HT1080 (cell line): ENCODE measurements around the gene ASAP2. TPM values are rescaled to one million over a fixed set of nuclear protein-coding genes. Genes with fewer than 3 reads are reported as not detected.

ENCODE experiments used
- DNase-seq: peaks from one replicate; pipeline ENCODE4 v3.0.0-alpha.2; 2015; ENCODE audit warnings: low read depth
- polyA plus RNA-seq, 2 experiments: library from polyadenylated mRNA; depleted of rRNA; stranded (reverse); fragments of >200 nt; gene quantifications; 2 replicates each; pipeline ENCODE4 v1.2.3, GENCODE V29; 2015
- total RNA-seq: library from RNA; depleted of rRNA; stranded (reverse); fragments of >200 nt; shearing (Covaris generic); gene quantifications from 2 replicates; pipeline ENCODE4 v1.2.3, GENCODE V29; 2014; rRNA removed

The ASAP2 gene
- 16.2 and 24.0 TPM in 2 replicates for total RNA-seq
- polyA plus RNA-seq (2015; cell fraction: cytosol; rRNA removed) = 43.2 and 59.1 TPM in 2 replicates
- 120 and 138 TPM in 2 replicates for polyA plus RNA-seq (2015; cell fraction: nucleus; rRNA removed)

- DNase-seq = peak; percentile 68
Measured at GRCh38 chr2:9205963-9206948, at the start of gene ASAP2. TSS of gene ASAP2 (plus strand) at chr2:9206812. CDS start at chr2:9207105, 293 bp downstream.

DNA sequence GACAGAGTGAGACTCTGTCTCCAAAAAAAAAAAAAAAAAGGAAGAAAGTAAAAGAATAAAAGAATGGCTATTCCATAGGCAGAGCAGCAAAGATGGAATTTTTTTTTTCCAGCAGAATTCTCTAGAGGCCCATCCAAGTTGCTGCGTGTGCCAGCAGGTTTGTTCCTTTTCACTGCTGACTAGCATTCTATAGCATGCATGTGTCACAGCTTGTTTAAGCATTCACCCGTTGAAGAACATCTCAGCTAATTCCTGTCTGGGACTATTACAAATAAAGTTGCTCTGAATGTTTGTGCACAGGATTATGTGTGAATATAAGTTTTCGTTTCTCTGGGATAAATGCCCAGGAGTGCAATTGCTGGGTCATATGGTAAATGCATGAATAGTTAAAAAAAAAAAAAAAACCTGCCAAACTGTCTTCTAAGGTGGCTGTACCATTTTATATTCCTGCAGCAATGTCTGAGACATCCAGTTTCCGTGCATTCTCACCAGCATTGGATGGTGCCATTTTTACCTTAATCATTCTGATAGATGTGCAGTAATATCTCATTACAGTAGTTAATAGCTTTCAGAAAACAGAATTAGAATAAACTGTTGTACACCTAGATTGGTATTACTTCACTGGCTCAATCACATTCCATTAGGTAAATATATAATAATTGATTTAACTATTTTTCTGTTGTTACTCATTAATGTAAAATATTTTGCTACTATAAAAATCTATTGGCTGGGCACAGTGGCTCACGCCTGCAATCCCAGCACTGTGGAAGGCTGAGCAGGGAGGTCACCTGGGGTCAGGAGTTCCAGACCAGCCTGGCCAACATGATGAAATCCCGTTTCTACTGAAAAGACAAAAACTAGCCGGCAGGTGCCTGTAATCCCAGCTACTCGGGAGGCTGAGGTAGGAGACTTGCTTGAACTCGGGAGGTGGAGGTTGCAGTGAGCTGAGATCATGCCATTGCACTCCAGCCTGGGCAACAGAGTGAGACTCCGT lies 47.5 kb upstream of the ASAP2 start:
- DNase-seq = no peak

GRCh38 chr2:9160732-9161131 lies 45.9 kb upstream of the ASAP2 start:
- DNase-seq = no peak

GRCh38 chr2:9162841-9163240 lies 43.8 kb upstream of the ASAP2 start:
- DNase-seq = no peak

DNA sequence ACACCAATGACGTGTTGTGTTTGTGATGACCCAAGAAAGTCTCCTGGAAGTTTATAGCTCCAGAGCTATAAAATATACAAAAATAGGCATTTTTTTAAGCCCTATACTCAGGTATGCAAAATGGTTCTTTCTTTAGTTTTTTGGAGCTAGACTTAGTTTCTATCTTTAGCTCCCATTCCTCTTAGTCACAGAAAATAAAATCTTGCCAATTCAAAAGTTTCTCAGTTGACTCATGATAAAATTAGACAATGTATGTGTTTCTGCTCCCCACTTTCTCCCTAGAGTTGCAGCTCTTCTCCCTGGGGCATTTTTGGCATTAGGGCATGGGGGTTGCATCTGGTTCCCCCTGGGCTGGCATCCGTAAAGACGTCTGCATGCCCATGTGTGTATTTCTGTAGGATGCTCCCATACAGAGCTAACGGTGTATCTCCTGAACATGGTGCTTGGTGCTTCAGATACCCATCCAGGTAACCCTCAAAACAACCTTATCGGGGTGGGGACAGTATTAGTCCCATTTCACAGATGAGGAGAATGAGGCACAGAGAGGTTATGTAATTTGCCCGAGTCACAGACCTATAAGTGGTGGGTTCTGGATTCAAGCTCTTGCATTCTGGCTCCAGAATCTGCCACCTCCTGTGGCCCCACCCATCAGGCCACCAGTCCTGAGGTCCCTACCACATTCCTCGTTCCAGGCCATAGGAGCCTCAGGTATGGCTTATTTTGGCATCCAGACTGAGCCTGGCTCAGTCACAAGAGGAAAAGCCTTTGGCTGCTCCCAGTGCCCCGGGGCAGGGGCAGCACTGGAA lies 43.1 kb upstream of the ASAP2 start:
- DNase-seq = peak; percentile 31

- DNase-seq = no peak
Measured at GRCh38 chr2:9164112-9164608, 42.5 kb upstream of the ASAP2 start.

GRCh38 chr2:9165625-9166024 lies 41.0 kb upstream of the ASAP2 start:
- peak; percentile 86 for DNase-seq

DNA sequence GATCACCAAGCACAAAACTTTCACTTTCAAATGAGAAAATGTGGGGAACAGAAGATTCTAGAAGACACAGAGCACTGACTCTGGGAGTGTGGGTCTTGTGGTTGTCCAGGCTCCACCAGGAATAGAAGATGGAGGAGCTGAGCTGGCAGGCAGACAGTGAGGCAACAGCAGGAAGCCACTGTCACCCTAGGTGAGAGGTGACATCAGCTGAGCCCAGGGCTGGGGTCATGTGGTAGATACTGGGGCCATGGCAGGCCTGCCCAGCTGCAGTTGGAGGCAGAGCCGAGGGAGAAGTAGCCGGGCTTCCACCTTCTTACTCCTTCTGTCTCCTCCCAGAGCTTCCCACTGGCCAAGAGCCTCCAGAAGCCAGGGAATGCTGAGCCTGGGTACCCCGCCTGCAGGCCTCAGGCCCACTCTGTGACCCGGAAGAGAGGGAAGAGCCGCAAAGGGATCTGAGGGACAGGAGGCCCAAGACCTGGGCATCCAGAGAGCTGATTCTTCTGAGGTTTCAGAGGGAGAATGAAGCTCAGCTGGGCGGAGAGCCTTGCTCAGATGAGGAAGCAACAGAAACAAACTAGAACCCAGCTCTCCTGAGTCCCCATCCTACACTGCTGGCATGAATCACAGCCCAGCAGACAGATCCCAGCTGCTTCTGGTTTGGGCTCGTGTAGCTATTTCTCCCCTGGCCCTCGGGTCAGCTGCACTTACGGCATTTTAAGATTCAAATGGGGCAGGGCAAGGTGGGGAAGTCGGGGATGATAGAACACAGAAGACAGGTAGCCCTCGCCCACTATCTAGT lies 39.8 kb upstream of the ASAP2 start:
- DNase-seq = no peak

GRCh38 chr2:9167718-9168657 lies 38.6 kb upstream of the ASAP2 start:
- DNase-seq = no peak

DNA sequence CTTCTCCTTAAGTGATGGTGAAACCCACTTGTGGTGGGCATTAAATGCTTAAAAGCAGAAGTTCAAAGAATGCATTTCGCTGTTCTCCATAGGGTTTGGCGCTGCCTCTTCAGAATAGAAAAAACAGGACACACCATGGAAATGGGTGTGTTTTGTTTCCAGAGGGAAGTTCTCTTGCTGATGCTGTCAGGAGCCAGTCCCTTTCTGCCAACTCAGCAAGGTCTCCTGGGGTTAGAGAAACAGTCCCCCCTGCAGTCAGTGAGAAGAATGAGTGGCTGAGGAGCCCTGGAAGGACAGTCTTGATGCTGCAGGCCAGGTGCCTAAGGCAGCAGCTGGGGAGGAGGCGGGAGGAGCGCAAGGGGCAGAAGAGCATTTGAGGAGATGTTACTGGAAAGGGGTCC lies 37.8 kb upstream of the ASAP2 start:
- no peak for DNase-seq

- no peak for DNase-seq
Measured at GRCh38 chr2:9169349-9170107, 37.1 kb upstream of the ASAP2 start.

- DNase-seq = no peak
Measured at GRCh38 chr2:9170458-9171130, 36.0 kb upstream of the ASAP2 start.

GRCh38 chr2:9174771-9175437 lies 31.7 kb upstream of the ASAP2 start:
- DNase-seq = peak; percentile 94

DNA sequence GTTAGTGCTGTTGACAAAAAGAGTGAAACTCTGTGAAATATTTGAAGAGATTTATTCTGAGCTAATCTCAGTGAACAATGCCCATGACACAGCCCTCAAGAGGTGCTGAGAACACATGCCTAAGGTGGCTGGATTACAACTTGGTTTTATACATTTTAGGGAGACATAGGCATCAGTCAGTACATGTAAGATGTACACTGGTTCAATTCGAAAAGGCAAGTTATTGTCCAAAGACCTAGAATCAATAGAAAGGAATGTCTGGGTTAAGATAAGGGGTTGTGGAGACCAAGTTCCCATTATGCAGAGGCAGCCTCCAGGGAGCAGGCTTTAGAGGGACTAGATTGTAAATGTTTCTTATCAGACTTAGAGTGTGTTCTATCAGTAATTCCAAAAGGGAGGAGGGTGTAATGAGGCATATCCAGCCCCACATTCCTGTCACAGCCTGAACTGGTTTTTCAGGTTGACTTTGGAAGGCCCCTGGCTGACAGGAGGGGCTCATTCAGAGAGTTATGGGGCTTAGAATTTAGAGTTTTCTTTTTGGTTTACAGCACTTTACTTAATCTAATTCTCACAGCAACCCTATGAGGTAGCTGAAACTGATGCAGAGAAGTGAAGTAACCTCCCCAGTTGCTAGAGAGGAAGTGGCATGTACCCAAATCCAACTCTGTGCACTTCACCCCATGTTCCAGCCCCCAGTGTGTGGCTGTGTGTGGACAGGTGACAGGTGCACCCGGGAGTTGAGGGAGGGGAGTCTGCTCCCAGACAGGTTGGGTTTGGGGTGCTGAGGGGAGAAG lies 28.3 kb upstream of the ASAP2 start:
- peak; percentile 20 for DNase-seq

GRCh38 chr2:9178904-9179571 lies 27.6 kb upstream of the ASAP2 start:
- DNase-seq = peak; percentile 91
